ENCODE data around the gene TGM6. TPM values are rescaled to one million over a fixed set of nuclear protein-coding genes. Genes with fewer than 3 reads are reported as not detected.
A peak's percentile ranks its signal among the peaks of the same experiment; 100 is the strongest.
"Not testable (repeated sequence)": the region's sequence is repeated elsewhere in the genome, so short reads cannot be mapped to it uniquely, and the experiment has no call there.

Gene TGM6
- total RNA-seq, 1 experiment from 2014 or later: not detected

DNA sequence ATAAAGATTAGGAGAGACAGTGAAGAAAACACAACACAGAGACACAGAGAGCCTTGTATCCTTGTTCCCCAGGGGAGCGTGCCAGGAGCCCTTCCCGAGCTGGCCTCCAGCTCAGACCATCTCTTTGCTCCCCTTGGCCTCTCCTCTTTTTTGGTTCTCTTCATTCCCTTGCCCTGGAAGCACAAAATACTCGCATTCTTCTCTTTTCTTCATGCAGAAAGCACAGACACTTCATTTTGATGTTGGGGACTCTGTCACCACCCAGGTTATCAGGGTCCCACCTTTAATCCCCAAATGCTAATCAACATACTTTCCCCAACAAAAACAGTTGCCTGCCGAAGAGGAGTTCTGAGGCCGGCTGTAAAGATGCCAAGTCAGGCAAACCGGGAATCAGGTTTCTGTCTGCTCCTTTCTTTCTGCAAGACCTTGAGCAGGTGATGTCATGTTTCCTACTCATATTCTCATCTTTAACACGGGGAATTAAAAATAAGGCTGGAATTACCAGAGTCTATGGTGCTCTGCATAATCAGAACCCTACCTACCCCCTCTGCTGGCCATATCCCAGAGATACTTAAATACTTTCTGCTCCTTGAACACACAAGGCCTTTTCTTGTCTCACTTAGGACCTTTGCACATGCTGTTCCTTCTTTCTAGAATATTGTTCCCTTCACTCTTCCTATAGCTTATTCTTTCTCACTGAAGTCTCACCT is 21.7 kb downstream of the TGM6 start:
- Mint-ChIP-seq H3K36me3 (ENCODE audit: insufficient read depth, unreplicated experiment) (no peaks in the 10 kb centered on the region), H3K27ac (ENCODE audit: unreplicated experiment) (no peak overlapping the region), H3K4me3 (ENCODE audit: low read depth, unreplicated experiment) (no peak overlapping the region), H3K9me3 (ENCODE audit: low read depth, unreplicated experiment) (no peaks in the 10 kb centered on the region), H3K27me3 (ENCODE audit: unreplicated experiment) (peaks cover 29% of the 10 kb centered on the region), H3K4me1 (ENCODE audit: low read depth, unreplicated experiment) (no peaks in the 10 kb centered on the region)
- TF ChIP-seq, protein P1, sequence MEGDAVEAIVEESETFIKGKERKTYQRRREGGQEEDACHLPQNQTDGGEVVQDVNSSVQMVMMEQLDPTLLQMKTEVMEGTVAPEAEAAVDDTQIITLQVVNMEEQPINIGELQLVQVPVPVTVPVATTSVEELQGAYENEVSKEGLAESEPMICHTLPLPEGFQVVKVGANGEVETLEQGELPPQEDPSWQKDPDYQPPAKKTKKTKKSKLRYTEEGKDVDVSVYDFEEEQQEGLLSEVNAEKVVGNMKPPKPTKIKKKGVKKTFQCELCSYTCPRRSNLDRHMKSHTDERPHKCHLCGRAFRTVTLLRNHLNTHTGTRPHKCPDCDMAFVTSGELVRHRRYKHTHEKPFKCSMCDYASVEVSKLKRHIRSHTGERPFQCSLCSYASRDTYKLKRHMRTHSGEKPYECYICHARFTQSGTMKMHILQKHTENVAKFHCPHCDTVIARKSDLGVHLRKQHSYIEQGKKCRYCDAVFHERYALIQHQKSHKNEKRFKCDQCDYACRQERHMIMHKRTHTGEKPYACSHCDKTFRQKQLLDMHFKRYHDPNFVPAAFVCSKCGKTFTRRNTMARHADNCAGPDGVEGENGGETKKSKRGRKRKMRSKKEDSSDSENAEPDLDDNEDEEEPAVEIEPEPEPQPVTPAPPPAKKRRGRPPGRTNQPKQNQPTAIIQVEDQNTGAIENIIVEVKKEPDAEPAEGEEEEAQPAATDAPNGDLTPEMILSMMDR (IDR thresholded peaks at IDR 0.05; ENCODE audit: unreplicated experiment): no peak
- BruUV-seq (replicated peaks): no TSS peak
- CTCF ChIA-PET: interaction anchor here (2.2 kb wide), 1 partner anchor 195 kb away, joined by 6 read pairs; no protein-coding TSS in a partner anchor
- DNase-seq: peak; percentile 16
- intact Hi-C loops (cut with micrococcal nuclease; ENCODE audit: unreplicated experiment): loop anchor here (5.0 kb wide), 1 partner anchor 195 kb away; no protein-coding TSS in a partner anchor

DNA sequence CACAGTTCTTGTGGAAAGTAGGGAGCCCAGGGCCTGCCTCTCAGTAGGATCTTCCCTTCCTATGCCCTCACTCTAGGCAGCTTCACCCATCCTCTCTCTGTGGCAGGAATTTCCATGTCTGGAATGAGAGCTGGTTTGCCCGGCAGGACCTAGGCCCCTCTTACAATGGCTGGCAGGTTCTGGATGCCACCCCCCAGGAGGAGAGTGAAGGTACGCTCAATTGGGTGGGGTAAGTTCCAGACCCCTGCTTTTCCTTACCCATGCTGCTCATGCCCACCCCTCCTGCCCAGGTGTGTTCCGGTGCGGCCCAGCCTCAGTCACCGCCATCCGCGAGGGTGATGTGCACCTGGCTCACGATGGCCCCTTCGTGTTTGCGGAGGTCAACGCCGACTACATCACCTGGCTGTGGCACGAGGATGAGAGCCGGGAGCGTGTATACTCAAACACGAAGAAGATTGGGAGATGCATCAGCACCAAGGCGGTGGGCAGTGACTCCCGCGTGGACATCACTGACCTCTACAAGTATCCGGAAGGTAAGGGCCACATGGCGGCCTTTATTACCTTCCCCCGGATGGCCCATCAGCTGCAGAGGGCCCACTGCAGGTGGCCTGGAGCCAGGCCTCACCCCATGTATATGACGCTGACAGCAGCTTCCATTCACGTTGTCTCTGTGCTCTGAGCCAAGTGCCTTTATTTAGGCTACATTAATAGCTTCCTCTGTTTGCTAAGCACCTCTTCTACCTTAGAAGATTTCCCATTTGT is 22.8 kb downstream of the TGM6 start:
- H3K27ac Mint-ChIP-seq (ENCODE audit: unreplicated experiment): no peak overlapping the region
- CTCF ChIA-PET: interaction anchor here (2.2 kb wide), 1 partner anchor 196 kb away, joined by 6 read pairs; no protein-coding TSS in a partner anchor
- DNase-seq: no peak
- no peaks in the 10 kb centered on the region for H3K4me1 Mint-ChIP-seq (ENCODE audit: low read depth, unreplicated experiment)
- no TSS peak for BruUV-seq (replicated peaks)
- intact Hi-C loops (cut with micrococcal nuclease; ENCODE audit: unreplicated experiment): loop anchor here (5.0 kb wide), 1 partner anchor 196 kb away; no protein-coding TSS in a partner anchor
- no peaks in the 10 kb centered on the region for H3K9me3 Mint-ChIP-seq (ENCODE audit: low read depth, unreplicated experiment)
- H3K27me3 Mint-ChIP-seq (ENCODE audit: unreplicated experiment): peaks cover 36% of the 10 kb centered on the region
- TF ChIP-seq, protein P1 (IDR thresholded peaks at IDR 0.05; ENCODE audit: unreplicated experiment): no peak
- no peak overlapping the region for H3K4me3 Mint-ChIP-seq (ENCODE audit: low read depth, unreplicated experiment)
- H3K36me3 Mint-ChIP-seq (ENCODE audit: insufficient read depth, unreplicated experiment): no peaks in the 10 kb centered on the region

DNA sequence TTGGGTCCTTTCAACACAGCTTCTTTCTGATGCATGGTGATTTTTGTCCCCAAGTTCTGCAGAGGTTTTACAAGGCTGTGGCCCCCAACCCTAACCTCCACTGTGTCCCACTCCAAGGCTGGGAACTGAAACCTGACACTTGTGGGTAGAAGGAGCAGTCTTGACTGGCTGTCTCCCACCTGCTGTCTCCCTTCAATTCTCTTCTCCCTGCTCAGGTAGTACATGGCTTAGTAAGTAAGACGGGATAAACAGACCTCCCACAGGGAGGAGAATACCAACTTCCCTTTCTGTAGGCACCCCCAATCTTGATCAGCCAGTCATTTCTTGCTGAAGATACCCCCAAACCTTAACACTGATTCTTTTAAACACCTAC is 25.0 kb downstream of the TGM6 start:
- Mint-ChIP-seq H3K27me3 (ENCODE audit: unreplicated experiment) (peaks cover 58% of the 10 kb centered on the region), H3K36me3 (ENCODE audit: insufficient read depth, unreplicated experiment) (no peaks in the 10 kb centered on the region), H3K4me3 (ENCODE audit: low read depth, unreplicated experiment) (no peak overlapping the region), H3K27ac (ENCODE audit: unreplicated experiment) (no peak overlapping the region), H3K9me3 (ENCODE audit: low read depth, unreplicated experiment) (no peaks in the 10 kb centered on the region), H3K4me1 (ENCODE audit: low read depth, unreplicated experiment) (no peaks in the 10 kb centered on the region)
- CTCF ChIA-PET: interaction anchor here (0.8 kb wide), 1 partner anchor 167 kb away, joined by 3 read pairs; no protein-coding TSS in a partner anchor
- TF ChIP-seq, protein P1 (IDR thresholded peaks at IDR 0.05; ENCODE audit: unreplicated experiment): no peak
- intact Hi-C loops (cut with micrococcal nuclease; ENCODE audit: unreplicated experiment): no loop called here
- BruUV-seq (replicated peaks): no TSS peak
- DNase-seq: no peak

DNA sequence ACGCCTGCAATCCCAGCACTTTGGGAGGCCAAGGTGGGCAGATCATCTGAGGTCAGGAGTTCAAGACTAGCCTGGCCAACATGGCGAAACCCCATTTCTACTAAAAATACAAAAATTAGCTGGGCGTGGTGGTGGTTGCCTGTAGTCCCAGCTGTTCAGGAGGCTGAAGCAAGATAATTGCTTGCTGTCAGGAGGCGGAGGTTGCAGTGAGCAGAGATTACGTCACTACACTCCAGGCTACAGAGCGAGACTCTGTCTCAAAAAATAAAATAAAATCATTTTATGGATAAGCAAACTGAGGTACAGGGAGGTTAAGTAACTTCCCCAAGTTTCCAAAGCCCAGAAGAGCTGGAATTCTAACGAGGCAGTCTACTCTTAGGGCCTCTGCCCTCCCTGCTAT is 26.7 kb downstream of the TGM6 start:
- intact Hi-C loops (cut with micrococcal nuclease; ENCODE audit: unreplicated experiment); H3K4me1 Mint-ChIP-seq (ENCODE audit: low read depth, unreplicated experiment); H3K9me3 Mint-ChIP-seq (ENCODE audit: low read depth, unreplicated experiment); BruUV-seq (replicated peaks); CTCF ChIA-PET; H3K4me3 Mint-ChIP-seq (ENCODE audit: low read depth, unreplicated experiment); DNase-seq; H3K36me3 Mint-ChIP-seq (ENCODE audit: insufficient read depth, unreplicated experiment); H3K27ac Mint-ChIP-seq (ENCODE audit: unreplicated experiment): not testable (repeated sequence)
- peaks cover 54% of the 10 kb centered on the region for H3K27me3 Mint-ChIP-seq (ENCODE audit: unreplicated experiment)

All from Calu3 (cell line).